ENCODE results near the gene MIEF1.

Gene MIEF1

GRCh38 chr22:39490966-39491680, 11.0 kb upstream of the MIEF1 start (continued):
- TF ChIP-seq CREB5 (CRISPR knock-in tag; IDR thresholded peaks at IDR 0.05; ENCODE audit: low read depth) (no peak), ESRRG (CRISPR knock-in tag; IDR thresholded peaks at IDR 0.05) (no peak), CSDC2 (CRISPR knock-in tag; IDR thresholded peaks at IDR 0.05) (no peak), RARB (CRISPR knock-in tag; IDR thresholded peaks at IDR 0.05) (no peak)

- TF ChIP-seq CSRNP3 (CRISPR knock-in tag; IDR thresholded peaks at IDR 0.05) (no peak), ZFP3 (CRISPR knock-in tag; IDR thresholded peaks at IDR 0.05) (no peak), GLIS3 (CRISPR knock-in tag; IDR thresholded peaks at IDR 0.05) (no peak), ARNTL (CRISPR knock-in tag; IDR thresholded peaks at IDR 0.05; ENCODE audit: borderline replicate concordance, low read depth) (no peak), ZNF8 (CRISPR knock-in tag; IDR thresholded peaks at IDR 0.05) (no peak), OSR1 (CRISPR knock-in tag; IDR thresholded peaks at IDR 0.05) (no peak), ISL1 (CRISPR knock-in tag; IDR thresholded peaks at IDR 0.05) (no peak), ZFP30 (CRISPR knock-in tag; IDR thresholded peaks at IDR 0.05) (no peak), TSHZ2 (CRISPR knock-in tag; IDR thresholded peaks at IDR 0.05) (no peak), CREB5 (CRISPR knock-in tag; IDR thresholded peaks at IDR 0.05; ENCODE audit: low read depth) (no peak), PATZ1 (CRISPR knock-in tag; IDR thresholded peaks at IDR 0.05; ENCODE audit: borderline replicate concordance) (no peak)
- ATAC-seq, result no peak
Measured at GRCh38 chr22:39491696-39492095, 10.4 kb upstream of the MIEF1 start.

- ATAC-seq, result no peak
Measured at GRCh38 chr22:39492186-39492585, 9.9 kb upstream of the MIEF1 start.

More at GRCh38 chr22:39492186-39492585, 9.9 kb upstream of the MIEF1 start:
- no peak for TF ChIP-seq ZNF70 (CRISPR knock-in tag; IDR thresholded peaks at IDR 0.05)
- TF ChIP-seq ZNF565 (CRISPR knock-in tag; conservative IDR thresholded peaks at IDR 0.05; ENCODE audit: low read depth), result no peak
- TF ChIP-seq ZFP30 (CRISPR knock-in tag; IDR thresholded peaks at IDR 0.05), result no peak
- TF ChIP-seq OSR1 (CRISPR knock-in tag; IDR thresholded peaks at IDR 0.05), result no peak
- TF ChIP-seq ZFP3 (CRISPR knock-in tag; IDR thresholded peaks at IDR 0.05), result no peak
- no peak for TF ChIP-seq TSHZ2 (CRISPR knock-in tag; IDR thresholded peaks at IDR 0.05)
- TF ChIP-seq PPARA (CRISPR knock-in tag; IDR thresholded peaks at IDR 0.05; ENCODE audit: borderline replicate concordance), result no peak
- TF ChIP-seq TOX (CRISPR knock-in tag; IDR thresholded peaks at IDR 0.05; ENCODE audit: borderline replicate concordance), result no peak
- TF ChIP-seq CREB5 (CRISPR knock-in tag; IDR thresholded peaks at IDR 0.05; ENCODE audit: low read depth), result no peak
- no peak for TF ChIP-seq ZNF8 (CRISPR knock-in tag; IDR thresholded peaks at IDR 0.05)
- no peak for TF ChIP-seq TCF4 (CRISPR knock-in tag; IDR thresholded peaks at IDR 0.05; ENCODE audit: borderline replicate concordance)
- TF ChIP-seq SNAI2 (CRISPR knock-in tag; IDR thresholded peaks at IDR 0.05), result no peak

Data from SK-N-SH treated with all-trans-retinoic acid at 6 μM for 48 hours (cell line).